ENCODE results near the gene IQCM.

Gene IQCM

GRCh38 chr4:149711593-149712365, 103.9 kb downstream of the IQCM start:
- DNase-seq (ENCODE audit: low read depth in 2 of 2), result no peak

GRCh38 chr4:149709640-149710039, 106.0 kb downstream of the IQCM start:
- DNase-seq (ENCODE audit: low read depth in 2 of 2), result no peak

- DNase-seq (ENCODE audit: low read depth in 2 of 2), result no peak
Measured at GRCh38 chr4:149708513-149709130, 107.0 kb downstream of the IQCM start.

GRCh38 chr4:149707862-149708261, 107.8 kb downstream of the IQCM start:
- no peak for DNase-seq (ENCODE audit: low read depth in 2 of 2)

GRCh38 chr4:149706942-149707341, 108.7 kb downstream of the IQCM start:
- DNase-seq (ENCODE audit: low read depth in 2 of 2), result no peak

- DNase-seq (ENCODE audit: low read depth in 2 of 2), result no peak
Measured at GRCh38 chr4:149702414-149703293, 113.0 kb downstream of the IQCM start.

GRCh38 chr4:149701435-149702156, 114.0 kb downstream of the IQCM start:
- DNase-seq (ENCODE audit: low read depth in 2 of 2), result no peak

- DNase-seq (ENCODE audit: low read depth in 2 of 2), result no peak
Measured at GRCh38 chr4:149700272-149700671, 115.4 kb downstream of the IQCM start.

- DNase-seq (ENCODE audit: low read depth in 2 of 2), result no peak
Measured at GRCh38 chr4:149699642-149700041, 116.0 kb downstream of the IQCM start.

GRCh38 chr4:149690726-149691125, 124.9 kb downstream of the IQCM start:
- no peak for DNase-seq (ENCODE audit: low read depth in 2 of 2)

- DNase-seq (ENCODE audit: low read depth in 2 of 2), result no peak
Measured at GRCh38 chr4:149684516-149684915, 131.1 kb downstream of the IQCM start.

- no peak for DNase-seq (ENCODE audit: low read depth in 2 of 2)
Measured at GRCh38 chr4:149676076-149676475, 139.6 kb downstream of the IQCM start.

GRCh38 chr4:149645790-149646189, 169.9 kb downstream of the IQCM start:
- DNase-seq (ENCODE audit: low read depth in 2 of 2), result no peak

- no peak for DNase-seq (ENCODE audit: low read depth in 2 of 2)
Measured at GRCh38 chr4:149638073-149638472, 177.6 kb downstream of the IQCM start.

- no peak for DNase-seq (ENCODE audit: low read depth in 2 of 2)
Measured at GRCh38 chr4:149634368-149634767, 181.3 kb downstream of the IQCM start.

- no peak for DNase-seq (ENCODE audit: low read depth in 2 of 2)
Measured at GRCh38 chr4:149631629-149632028, 184.0 kb downstream of the IQCM start.

GRCh38 chr4:149630064-149630463, 185.6 kb downstream of the IQCM start:
- DNase-seq (ENCODE audit: low read depth in 2 of 2), result no peak

- no peak for DNase-seq (ENCODE audit: low read depth in 2 of 2)
Measured at GRCh38 chr4:149605601-149606378, 209.9 kb downstream of the IQCM start.

GRCh38 chr4:149604827-149605226, 210.8 kb downstream of the IQCM start:
- no peak for DNase-seq (ENCODE audit: low read depth in 2 of 2)

- DNase-seq (ENCODE audit: low read depth in 2 of 2), result no peak
Measured at GRCh38 chr4:149595500-149595899, 220.1 kb downstream of the IQCM start.

GRCh38 chr4:149589826-149590225, 225.8 kb downstream of the IQCM start:
- DNase-seq (ENCODE audit: low read depth in 2 of 2), result no peak
